ENCODE results near the gene CARNS1.

The CARNS1 gene

DNA sequence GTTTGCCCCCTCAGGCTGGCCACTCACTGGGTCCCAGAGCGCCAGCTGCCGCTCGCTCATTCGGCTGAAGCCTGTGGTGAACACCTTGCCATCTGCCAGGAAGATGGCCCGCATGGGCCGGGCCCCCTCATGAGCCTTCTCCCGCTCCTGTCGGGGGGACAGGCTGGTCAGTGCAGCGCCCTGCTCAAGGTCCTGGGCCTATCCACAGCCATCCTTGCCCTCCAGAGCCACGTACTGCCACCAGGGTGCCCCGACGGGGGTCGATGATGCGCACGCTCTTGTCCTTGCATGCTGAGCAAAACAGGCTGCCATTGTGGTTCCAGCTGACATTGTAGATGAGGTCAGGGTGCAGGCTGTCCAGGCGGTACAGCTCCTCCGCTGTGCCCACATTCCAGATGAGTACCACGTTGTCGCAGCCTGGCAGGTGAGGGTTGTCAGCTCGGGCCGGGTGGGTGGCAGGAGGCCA is 25.7 kb downstream of the CARNS1 start:
- DNase-seq (ENCODE audit: low spot score): no peak

DNA sequence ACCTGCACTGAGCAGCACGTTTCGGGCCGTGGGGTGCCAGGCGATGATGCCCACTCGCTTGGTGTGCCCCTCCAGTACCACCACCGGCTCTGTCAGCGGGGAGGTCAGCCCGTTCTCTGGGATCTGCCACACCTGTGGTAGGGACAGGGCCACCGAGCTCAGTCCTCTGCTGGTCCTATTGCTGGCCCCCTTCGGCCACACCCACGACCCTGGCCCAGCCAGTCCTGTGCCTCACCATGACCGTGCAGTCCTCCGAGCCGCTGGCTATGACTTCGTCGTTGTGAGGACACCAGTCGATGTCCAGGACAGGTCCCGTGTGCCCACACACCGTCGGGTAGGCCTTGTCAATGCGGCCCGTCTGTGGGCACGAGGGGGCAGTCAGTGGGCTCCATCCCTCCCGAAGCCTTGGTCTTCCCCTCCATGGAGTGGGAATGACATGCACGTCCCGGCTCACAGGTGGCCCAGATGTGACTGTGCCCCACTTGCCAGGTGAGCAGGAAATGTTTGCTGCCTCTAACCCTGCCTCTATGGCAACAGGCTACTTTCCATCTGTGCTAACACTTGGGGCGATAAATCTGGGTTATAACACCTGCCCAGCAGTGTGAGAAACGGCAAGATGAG is 26.4 kb downstream of the CARNS1 start:
- DNase-seq (ENCODE audit: low spot score): no peak

DNA sequence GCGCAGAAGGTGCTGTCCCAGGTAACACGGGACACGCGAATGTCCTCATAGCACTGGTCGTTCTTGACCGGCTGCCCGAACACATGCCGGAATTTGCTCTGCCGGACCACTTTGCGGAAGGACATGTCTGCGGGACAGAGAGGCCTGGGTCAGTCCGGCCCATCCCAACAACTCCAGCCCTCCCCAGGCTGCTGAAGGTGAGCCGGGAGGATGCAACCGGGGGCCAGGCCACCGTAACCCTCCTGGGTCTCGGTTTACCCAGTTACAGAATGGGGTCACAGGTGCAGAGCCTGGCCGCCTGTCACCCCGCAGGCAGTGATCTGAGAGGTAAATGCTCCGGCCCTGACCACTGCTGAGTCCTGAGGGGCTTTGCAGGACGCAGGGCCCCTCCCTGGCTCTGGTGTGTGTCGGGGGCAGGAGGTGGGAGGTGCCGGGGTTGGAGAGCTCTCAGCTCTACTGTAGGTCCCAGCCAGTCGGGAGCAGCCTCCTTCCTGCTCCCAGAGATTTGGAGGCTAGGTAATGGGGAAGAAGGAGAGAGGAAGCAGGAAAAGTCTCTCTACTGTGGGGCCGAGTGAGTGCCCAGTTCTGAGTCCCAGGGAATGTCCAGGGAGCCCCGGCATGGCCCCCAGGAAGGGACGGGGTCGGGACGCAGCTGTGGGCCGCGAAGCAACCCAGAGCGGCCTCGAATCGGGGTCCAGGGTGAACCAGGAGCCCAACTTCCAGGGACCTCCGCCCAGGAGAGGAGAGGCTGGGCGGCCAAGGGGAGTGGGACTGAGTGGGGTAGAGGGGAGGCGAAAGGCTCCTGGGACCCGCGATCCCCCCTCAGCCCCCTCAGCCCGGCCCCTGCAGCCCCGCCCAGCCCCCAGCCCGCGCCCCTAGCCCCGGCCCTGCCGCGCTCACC is 27.3 kb downstream of the CARNS1 start:
- peak; percentile 34 for DNase-seq (ENCODE audit: low spot score)

DNA sequence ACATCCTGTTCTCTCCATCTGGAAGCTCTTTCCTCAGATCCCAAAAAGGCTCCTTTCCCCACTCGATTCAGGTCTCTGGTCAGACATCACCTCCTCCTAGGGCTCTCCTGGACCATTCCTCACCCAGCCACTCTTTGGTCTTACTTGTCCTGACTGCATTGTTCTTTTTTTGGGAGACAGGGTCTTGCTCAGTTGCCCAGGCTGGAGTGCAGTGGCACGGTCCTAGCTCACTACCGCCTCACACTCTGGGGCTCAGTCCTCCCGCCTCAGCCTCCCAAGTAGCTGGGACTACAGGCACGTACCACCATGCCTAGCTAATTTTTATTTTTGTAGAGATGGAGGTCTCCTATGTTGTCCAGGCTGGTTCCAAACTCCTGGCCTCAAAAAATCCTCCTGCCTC is 30.0 kb downstream of the CARNS1 start:
- DNase-seq (ENCODE audit: low spot score): no peak

DNA sequence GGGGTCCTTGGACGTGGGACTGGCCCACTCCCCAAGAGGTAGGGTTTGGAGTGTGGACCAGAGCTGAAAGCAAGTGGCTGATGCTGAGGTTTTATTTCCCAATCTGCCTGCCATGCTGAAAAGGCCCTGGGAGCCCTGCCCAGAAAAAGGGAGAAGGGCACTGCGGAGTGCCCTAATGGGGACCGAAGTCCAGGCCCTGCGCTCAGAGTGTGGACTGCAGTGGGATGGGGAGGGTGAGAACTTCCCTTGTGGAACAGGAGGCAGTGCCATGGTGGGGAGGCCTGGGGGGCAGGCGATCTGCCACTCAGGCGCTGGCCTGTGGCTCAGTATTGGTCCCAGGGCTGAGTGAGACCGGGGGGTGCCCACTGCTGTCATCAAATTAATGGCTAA is 32.7 kb downstream of the CARNS1 start:
- no peak for DNase-seq (ENCODE audit: low spot score)

DNA sequence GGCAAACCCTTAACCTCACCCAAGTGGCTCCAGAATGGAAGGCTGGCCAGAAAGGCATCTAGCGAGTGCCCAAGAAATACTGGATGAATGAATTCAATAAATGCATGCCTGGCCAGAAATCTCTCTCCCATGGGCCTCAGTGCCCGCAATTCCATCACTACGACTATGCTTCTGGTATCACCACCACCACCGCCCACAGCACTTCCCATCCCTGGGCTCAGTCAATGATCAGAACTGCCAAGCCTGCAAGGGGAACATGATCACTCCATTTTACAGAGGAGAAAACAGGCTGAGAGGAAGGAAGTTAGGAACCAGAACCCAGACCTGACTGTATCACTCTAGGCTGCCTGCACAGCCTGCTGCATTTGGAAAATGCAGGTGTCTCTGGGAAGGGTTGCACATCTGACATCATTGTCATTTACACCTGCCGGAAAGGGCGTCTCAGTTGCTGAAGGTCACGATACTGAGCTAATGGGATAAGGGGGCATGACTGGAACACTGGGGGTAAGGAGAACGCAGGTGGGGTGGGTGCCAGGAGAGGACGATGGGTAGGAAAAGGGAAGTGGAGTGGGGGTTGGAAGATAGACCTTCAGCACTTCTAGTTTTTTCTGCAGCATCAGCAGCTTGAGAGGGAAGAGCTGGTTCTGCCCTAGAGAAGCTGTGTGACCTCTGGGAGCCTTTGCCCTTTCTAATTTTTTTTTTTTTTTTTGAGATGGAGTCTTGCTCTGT is 33.8 kb downstream of the CARNS1 start:
- DNase-seq (ENCODE audit: low spot score): no peak

DNA sequence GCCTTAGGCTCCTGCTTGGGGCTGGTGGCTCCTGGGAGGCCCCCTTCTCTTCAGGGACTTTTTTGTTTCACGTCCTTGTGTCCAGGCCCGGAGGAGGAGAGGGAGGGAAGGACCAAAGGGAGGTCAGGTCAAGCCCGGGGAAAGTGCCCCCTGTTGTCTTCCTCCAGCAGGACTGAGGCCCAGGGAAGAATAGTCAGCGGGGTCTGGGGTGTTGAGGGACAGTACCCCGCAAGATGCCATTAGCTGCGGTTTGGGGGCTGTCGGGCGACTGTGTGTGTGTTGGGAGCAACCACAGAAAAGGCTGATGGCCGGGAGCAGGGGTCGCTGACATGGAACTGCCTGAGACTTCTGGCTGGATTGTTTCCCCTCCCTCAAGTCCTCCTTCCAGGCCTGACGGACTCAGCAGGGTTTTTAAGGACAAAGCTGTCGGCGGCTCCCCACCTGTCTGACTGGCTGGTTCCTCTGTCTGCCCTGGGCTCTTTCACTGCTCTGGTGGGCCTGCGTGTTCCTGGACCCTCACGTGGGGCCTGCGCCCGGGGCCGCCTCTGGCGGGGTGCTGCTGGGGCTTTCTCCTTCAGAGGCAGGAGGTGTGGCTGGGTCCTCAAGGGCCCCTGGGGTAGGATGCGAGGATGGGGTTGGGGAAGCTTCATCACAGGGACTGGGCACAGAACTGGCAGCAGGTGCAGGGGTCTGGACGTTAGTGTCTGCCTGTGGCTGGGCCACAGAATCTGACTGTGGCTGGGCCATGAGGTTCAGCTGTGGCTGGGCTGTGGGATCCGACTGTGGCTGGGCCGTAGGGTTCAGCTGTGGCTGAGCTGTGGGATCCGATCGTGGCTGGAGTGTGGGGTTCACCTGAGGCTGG is 35.5 kb downstream of the CARNS1 start:
- DNase-seq (ENCODE audit: low spot score): no peak

DNA sequence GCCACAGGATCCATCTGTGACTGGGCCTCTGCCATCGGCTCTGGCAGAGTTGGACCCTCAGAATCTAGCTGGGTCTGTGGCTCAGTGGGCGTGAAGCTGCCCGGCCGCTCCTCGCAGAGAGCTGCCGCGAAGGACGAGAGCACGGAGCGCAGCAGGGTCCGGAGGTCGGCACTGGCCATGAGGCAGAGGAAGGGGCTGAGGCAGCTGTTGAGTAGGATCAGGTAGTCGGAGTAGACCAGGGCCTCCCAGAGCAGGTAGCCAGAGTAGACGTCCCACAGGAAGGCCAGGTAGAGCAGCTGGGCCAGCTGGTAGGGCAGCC is 36.1 kb downstream of the CARNS1 start:
- DNase-seq (ENCODE audit: low spot score): no peak

DNA sequence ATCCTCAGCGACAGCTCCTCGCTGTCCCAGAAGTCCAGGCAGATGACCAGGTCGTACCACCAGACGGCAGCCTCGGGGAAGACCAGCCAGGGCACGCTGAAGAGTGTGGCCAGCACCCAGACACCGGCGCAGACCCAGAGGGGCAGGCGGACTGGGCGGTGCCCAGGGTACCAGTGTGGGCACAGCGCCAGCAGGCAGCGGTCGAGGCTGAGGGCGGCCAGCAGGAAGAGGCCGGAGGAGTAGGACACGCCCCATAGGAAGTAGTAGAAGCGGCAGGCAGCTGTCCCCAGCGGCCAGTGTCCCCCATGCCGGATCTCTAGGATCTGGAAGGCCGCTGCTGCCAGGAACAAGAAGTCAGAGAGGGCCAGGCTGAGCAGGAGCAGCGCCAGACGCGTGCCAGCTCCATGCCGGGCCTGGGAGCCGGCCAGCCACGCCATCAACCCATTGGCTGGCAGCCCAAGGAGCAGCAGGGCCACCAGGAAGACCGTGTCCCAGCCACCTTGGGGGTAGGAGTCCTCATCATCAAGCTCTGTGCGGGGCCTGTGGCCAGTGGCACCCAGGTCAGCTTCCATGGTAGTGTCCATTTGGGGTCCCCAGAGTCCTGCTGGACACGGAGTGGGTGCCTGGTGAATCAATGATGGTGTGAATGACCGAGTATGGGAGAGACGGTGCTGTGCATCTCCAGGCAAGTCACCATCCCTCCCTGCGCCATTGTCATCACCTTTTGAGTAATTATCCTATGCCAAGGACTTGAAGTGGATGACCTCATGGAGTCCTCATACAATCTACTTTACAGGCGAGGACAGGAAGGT is 36.9 kb downstream of the CARNS1 start, which contains the start of gene GPR152:
Gene GPR152 (minus strand): TSS at position 589 of the 812 bp plus-strand sequence. CDS start 5 bp downstream, at position 584.
- no peak for DNase-seq (ENCODE audit: low spot score)

DNA sequence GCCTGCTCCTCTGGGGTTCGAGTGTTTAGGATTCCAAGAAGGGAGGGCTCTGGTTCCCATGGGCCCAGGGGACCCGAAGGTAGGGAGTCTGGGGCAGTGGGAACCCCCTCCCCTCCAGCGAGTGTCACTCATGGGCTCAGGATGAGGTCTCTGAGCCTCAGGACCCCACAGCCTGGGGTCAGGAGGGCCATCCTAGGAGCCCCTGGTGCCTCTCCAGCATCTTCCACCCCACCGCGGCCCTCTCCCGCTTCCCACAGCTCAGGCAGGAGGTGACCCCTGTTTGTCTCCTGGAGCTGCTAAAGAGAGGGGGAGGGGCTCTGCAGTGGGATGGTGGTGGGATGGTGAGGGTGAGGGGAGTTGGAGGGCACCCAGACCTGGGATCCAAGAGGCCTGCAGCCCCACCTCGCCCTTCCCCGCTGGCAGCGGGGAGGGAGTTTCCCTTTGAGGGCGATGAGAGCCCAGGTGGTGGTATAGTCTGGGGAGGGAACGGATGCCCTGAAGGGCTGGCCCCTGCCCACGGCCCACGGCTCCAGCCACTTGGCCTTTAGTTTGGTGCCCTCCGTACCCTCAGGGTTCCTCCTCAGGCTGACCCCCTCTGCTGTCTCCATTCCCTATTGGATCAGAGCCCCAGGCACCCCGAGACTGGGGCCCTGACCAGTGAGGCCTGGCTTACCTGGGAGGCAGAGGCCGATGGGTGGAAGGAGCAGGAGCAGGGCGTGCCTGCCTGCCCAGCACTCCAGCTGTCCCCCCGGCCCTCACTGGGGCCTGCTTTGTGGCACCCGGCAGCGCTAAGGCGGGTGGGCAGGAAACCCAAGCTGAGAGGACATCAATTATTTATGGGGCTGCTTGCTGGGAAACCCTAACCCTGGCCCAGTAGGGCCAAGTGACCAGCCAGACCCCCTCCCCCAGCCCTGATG is 38.6 kb downstream of the CARNS1 start:
- DNase-seq (ENCODE audit: low spot score): no peak

DNA sequence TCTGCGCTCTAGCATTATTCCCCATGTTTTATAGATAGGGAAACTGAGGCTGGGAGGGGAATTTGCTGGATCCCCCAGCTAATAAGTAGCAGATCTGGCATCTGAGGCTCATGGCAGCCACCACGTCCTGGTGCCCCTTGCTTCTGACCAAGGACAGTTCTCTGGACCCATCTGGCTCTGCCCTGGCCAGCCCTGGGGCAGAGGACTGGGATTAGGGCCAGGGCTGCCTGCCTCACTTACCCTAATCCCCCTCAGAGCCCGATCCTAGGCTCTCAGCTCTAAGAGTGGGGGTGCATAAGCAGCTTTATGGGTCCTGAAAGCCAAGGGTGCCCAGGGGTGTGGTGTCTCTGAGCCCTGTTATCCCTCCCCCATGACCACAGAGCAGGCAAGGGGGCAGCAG is 39.6 kb downstream of the CARNS1 start, which contains the start of gene CABP4:
Gene CABP4 (plus strand): TSS at position 301 of the 400 bp plus-strand sequence. CDS start 70 bp downstream, at position 371.
- no peak for DNase-seq (ENCODE audit: low spot score)

DNA sequence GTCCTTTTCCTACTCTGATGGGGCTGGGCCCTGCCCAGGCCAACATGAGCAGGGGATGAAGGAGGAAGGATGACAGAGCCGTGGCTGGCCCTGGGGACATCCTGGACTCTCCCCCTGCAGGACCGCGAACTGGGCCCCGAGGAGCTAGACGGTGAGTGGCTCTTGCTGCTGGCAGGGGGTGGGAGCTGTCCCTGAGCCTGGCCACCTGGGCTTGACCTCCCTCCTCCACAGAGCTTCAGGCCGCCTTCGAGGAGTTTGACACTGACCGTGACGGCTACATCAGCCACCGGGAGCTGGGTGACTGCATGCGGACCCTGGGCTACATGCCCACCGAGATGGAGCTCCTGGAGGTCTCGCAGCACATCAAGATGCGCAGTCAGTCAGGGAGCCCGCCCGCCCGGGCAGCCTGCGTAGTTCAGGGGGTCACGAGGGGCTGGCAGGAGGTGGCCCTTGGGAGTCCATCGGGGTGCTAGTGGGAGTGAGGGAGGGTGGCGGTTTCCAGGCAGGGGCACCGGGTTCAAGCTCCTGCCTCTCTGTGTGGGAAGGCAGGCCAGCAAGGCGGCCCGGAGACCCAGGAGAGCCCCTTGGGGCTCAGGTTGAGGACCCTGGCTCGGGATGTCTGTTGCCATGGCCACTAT is 40.7 kb downstream of the CARNS1 start:
- DNase-seq (ENCODE audit: low spot score): no peak

DNA sequence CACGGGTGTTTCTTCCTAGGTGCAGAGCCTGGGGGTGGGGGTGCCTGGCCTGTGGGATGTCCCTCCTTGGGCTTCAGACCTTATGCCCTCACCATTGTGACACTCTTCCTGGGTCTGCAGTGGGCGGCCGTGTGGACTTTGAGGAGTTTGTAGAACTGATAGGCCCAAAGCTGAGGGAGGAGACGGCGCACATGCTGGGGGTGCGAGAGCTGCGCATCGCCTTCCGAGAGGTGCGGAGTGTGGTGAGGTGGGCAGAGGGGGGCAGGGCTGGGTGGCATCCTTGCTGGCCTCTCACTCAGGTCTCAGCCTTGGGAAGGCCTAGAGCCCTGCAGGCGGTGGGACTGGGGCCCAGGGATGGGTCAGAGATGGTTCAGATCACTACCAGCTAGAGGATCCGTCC is 42.0 kb downstream of the CARNS1 start:
- no peak for DNase-seq (ENCODE audit: low spot score)

DNA sequence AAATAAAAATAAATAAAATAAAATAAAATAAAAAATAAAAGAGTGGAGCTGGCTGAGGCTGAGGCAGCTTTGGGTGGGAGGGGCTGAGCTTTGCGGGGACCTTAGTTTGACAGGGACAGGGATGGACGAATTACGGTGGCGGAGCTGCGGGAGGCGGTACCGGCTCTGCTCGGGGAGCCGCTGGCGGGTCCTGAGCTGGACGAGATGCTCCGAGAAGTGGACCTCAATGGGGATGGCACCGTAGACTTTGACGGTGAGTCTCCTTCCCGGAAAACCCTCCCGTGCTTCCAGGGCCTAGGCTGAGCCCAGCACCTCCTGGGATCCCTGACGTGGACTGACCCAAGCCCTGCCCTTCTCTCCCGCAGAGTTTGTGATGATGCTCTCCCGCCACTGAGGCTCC is 42.8 kb downstream of the CARNS1 start:
- no peak for DNase-seq (ENCODE audit: low spot score)

DNA sequence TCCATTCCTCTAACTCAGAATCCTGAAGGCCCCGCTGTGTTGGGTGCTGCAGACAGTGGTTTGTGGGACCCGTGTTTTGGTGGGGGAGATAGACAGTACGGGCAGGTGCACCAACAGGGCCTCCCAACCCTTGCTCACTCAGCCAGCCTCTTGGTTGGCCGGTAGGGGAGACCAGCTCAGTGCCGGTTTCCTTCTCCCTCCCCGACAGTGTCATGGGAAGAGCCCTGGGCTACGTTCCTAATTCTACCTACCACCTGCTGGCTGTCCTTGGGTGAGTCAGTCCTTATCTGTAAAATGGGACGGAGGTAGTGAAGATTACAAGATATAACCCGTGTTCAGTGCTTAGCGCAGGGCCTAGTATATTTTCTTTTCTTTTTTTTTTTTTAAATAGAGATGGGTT is 47.7 kb downstream of the CARNS1 start:
- no peak for DNase-seq (ENCODE audit: low spot score)

DNA sequence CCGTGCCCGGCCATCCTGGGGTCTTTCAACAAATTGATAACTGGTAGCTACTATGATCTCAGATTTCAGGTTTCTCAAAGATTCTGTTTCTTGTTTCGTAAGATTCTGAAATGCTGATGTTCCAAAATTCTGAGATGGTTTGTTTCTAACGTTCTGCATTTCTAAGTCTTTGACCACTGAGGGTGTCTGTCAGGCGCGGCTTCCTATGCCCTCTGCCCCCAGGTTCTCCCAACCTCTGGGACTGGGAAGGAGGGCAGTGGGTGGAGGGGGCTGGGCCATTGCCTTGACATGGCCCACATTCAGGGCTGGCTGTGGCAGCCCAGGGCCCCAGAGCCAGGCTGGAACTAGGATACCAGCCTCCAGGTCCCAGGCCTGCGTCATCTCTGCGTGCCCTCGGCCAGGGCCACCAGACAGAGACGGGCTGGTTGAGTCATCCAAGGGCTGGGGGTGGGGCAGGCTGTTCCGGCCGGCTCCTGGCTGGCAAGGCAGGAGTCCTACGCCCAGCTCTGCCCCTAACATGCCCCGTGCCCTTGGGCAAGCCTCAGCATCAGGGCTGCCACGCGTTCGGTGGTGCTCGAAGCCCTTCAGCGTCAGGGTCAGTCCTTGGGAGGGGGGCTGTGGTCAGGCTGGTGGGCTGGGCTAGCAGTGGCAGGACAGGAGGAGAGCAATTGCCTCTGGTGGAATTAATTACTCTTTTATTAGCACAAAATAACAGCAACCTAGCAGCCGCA is 48.4 kb downstream of the CARNS1 start:
- DNase-seq (ENCODE audit: low spot score): peak; percentile 83

DNA sequence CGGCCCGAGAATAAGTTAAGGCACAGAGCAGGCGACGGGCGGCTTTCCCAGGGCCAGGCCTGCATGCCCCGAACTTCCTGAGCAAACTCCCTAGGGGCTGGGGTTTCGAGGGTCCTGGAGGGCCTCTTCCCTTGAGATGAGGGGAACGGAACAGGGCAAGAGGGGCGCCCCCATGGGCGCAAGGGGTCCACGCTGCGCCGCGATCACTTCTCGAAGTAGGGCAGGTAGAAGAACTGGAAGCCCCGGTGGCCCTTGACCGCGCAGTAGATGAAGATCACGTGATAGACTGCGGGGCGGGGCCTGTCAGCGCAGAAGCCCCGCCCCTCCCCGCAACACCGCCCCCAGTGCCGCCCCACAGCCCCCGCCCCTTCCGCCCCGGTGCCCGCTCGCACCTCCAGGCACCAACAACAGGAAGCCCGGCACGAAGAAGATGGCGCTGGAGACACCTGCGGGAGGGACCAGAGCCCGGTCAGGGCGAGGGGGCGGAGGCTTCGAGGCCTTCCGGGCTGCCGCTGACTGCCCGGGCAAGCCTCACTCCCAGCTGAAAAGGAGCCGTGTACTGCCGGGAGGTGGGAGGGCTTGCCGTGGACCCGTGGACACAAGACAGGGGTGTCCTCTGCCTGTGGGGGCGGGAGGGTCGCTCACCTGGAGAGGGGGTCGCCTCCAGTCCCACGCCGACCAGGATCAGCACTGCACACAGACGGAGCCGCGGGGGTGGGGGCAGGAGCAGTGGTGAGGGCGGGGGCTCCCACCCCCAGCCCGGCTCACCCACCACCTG is 49.1 kb downstream of the CARNS1 start:
- DNase-seq (ENCODE audit: low spot score): peak; percentile 93

DNA sequence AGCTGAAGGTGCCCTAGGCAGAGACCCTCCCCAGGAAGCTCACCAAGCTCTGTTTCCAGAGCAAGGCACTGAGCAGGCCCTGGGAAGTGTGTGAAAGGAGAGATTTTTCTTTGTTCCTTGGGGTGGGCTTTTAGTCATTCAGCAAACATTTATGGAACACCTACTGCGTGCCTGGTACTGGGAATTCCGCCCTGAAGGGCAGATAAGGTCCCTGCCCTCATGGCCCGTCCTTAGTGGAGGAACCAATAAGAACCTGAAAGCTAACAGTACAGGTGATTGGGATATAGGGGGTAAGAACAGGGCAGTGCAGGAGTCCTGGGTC is 49.7 kb downstream of the CARNS1 start:
- no peak for DNase-seq (ENCODE audit: low spot score)
